NT2/D1 (cell line): ENCODE measurements around the gene C1orf226.

Experiments used
- DNase-seq: peaks from one replicate; pipeline ENCODE4 v3.0.0-alpha.2; 2011; ENCODE audit warnings: low read depth, low spot score
- H3K27me3 ChIP-seq: 2 replicates; pipeline ENCODE4 v1.6.0; 2011; ENCODE audit warnings: mild to moderate bottlenecking; ENCODE audit not compliant: insufficient read length, insufficient read depth
- H3K36me3 ChIP-seq: 2 replicates; pipeline ENCODE4 v1.6.1; 2011; ENCODE audit warnings: mild to moderate bottlenecking, low read length, mixed read lengths; ENCODE audit not compliant: insufficient read depth, insufficient read length
- H3K4me1 ChIP-seq: 2 replicates; pipeline ENCODE4 v1.5.1; 2011; ENCODE audit not compliant: insufficient read depth, insufficient read length
- H3K4me3 ChIP-seq: 2 replicates; pipeline ENCODE4 v1.5.1; 2011; ENCODE audit warnings: low read depth; ENCODE audit not compliant: insufficient read length
- H3K9ac ChIP-seq: 2 replicates; pipeline ENCODE4 v1.6.0; 2011; ENCODE audit warnings: low read depth; ENCODE audit not compliant: insufficient read length
- H3K9me3 ChIP-seq: 2 replicates; pipeline ENCODE4 v1.5.1; 2011; ENCODE audit warnings: mild to moderate bottlenecking, low read length; ENCODE audit not compliant: insufficient read depth
- SUZ12 ChIP-seq: IDR thresholded peaks from 2 replicates; pipeline ENCODE4 v1.6.1; 2011; ENCODE audit not compliant: insufficient read length, insufficient read depth; ENCODE audit errors: extremely low read depth
- YY1 ChIP-seq: IDR thresholded peaks from 2 replicates; pipeline ENCODE4 v1.6.1; 2011; ENCODE audit not compliant: insufficient read length, insufficient read depth
- ZNF274 ChIP-seq: IDR thresholded peaks from 2 replicates; pipeline ENCODE4 v1.6.1; 2011; ENCODE audit warnings: mild to moderate bottlenecking, low read depth, low read length

C1orf226 gene

GRCh38 chr1:162389021-162389818 is 7.7 kb downstream of the C1orf226 start:
- H3K4me1 ChIP-seq, result peaks cover 11% of the 10 kb centered on the region
- no peak for DNase-seq
- H3K36me3 ChIP-seq, result peaks cover 3% of the 10 kb centered on the region
- H3K27me3 ChIP-seq, result no peaks in the 10 kb centered on the region
- no peak overlapping the region for H3K9ac ChIP-seq
- TF ChIP-seq ZNF274 (no peak), SUZ12 (no peak), YY1 (no peak)
- no peak overlapping the region for H3K4me3 ChIP-seq
- no peaks in the 10 kb centered on the region for H3K9me3 ChIP-seq

- Histone ChIP-seq H3K9ac (no peak overlapping the region), H3K27me3 (no peaks in the 10 kb centered on the region)
Observed at GRCh38 chr1:162389971-162390370, 8.4 kb downstream of the C1orf226 start.

GRCh38 chr1:162390396-162391185 is 9.1 kb downstream of the C1orf226 start:
- no peak overlapping the region for H3K4me3 ChIP-seq
- TF ChIP-seq ZNF274 (no peak), YY1 (no peak), SUZ12 (no peak)
- peaks cover 6% of the 10 kb centered on the region for H3K4me1 ChIP-seq
- DNase-seq, result no peak
- no peaks in the 10 kb centered on the region for H3K27me3 ChIP-seq
- H3K36me3 ChIP-seq, result peaks cover 3% of the 10 kb centered on the region
- H3K9ac ChIP-seq, result no peak overlapping the region
- no peaks in the 10 kb centered on the region for H3K9me3 ChIP-seq

More at GRCh38 chr1:162389971-162390370, 8.4 kb downstream of the C1orf226 start:
- Histone ChIP-seq H3K9me3 (no peaks in the 10 kb centered on the region), H3K36me3 (peaks cover 3% of the 10 kb centered on the region), H3K4me1 (peaks cover 8% of the 10 kb centered on the region), H3K4me3 (no peak overlapping the region)
- DNase-seq, result no peak
- TF ChIP-seq YY1 (no peak), ZNF274 (no peak), SUZ12 (no peak)

- H3K9me3 ChIP-seq, result no peaks in the 10 kb centered on the region
- no peak for DNase-seq
- peaks cover 6% of the 10 kb centered on the region for H3K4me1 ChIP-seq
- no peak overlapping the region for H3K9ac ChIP-seq
- TF ChIP-seq ZNF274 (no peak), SUZ12 (no peak), YY1 (no peak)
- no peaks in the 10 kb centered on the region for H3K36me3 ChIP-seq
- H3K27me3 ChIP-seq, result no peaks in the 10 kb centered on the region
- H3K4me3 ChIP-seq, result no peak overlapping the region
Observed at GRCh38 chr1:162391790-162392563, 10.4 kb downstream of the C1orf226 start.

GRCh38 chr1:162396201-162396906 is 14.8 kb downstream of the C1orf226 start:
- no peak overlapping the region for H3K9ac ChIP-seq

GRCh38 chr1:162397039-162397448 is 15.5 kb downstream of the C1orf226 start:
- Histone ChIP-seq H3K36me3 (no peaks in the 10 kb centered on the region), H3K4me3 (no peak overlapping the region), H3K9ac (no peak overlapping the region), H3K9me3 (no peaks in the 10 kb centered on the region), H3K27me3 (no peaks in the 10 kb centered on the region), H3K4me1 (no peaks in the 10 kb centered on the region)
- TF ChIP-seq ZNF274 (no peak), SUZ12 (no peak), YY1 (no peak)
- no peak for DNase-seq

More at GRCh38 chr1:162396201-162396906, 14.8 kb downstream of the C1orf226 start:
- Histone ChIP-seq H3K4me3 (no peak overlapping the region), H3K36me3 (no peaks in the 10 kb centered on the region), H3K4me1 (no peaks in the 10 kb centered on the region), H3K9me3 (no peaks in the 10 kb centered on the region), H3K27me3 (no peaks in the 10 kb centered on the region)
- no peak for DNase-seq
- TF ChIP-seq ZNF274 (no peak), SUZ12 (no peak), YY1 (no peak)
